Psoas muscle (tissue), 8 donors: ENCODE results near the gene PSEN2. TPM values are rescaled to one million over a fixed set of nuclear protein-coding genes. Genes with fewer than 3 reads are reported as not detected.

Experiments used
- ATAC-seq, 4 donors: fragments of 200-7000 bp; cut with Tn5 transposase; one replicate each; pipeline ENCODE4 v1.9.1; 2020; ENCODE audit warnings: moderate library complexity in 3 of 4, mild to moderate bottlenecking in 2 of 4
- DNase-seq, 2 donors: peaks; one replicate each; pipeline ENCODE4 v3.0.0-alpha.2; 2020
- H3K27ac ChIP-seq: fragments of 200-600 bp; one replicate; pipeline ENCODE4 v1.8.0; 2022
- H3K27me3 ChIP-seq, 3 donors: fragments of 200-600 bp in 1 of 3; one replicate each; pipeline versions ENCODE4 v1.6.1 to v1.8.0; 2013 to 2022; ENCODE audit warnings: low read length in 2 of 3, mild to moderate bottlenecking in 2 of 3, moderate library complexity in 1 of 3; ENCODE audit not compliant: insufficient read depth in 3 of 3
- H3K36me3 ChIP-seq, 2 donors: fragments of 200-600 bp in 1 of 2; one replicate each; pipeline versions ENCODE4 v1.6.1 to v1.8.0; 2013 to 2022; ENCODE audit warnings: low read depth in 1 of 2, mild to moderate bottlenecking in 1 of 2, moderate library complexity in 1 of 2; ENCODE audit not compliant: insufficient read depth in 1 of 2
- H3K4me1 ChIP-seq: fragments of 200-600 bp; one replicate; pipeline ENCODE4 v1.8.0; 2022
- H3K4me3 ChIP-seq: fragments of 200-600 bp; one replicate; pipeline ENCODE4 v1.8.0; 2022; ENCODE audit warnings: mild to moderate bottlenecking
- H3K9me3 ChIP-seq: fragments of 200-600 bp; one replicate; pipeline ENCODE4 v1.8.0; 2022
- CTCF ChIP-seq: fragments of 200-600 bp; IDR thresholded peaks from one replicate; pipeline ENCODE4 v1.8.0; 2022; ENCODE audit warnings: antibody characterized with exemption
- WGBS, 3 donors: extraction: QIAGEN DNeasy Blood & Tissue Kit; methylation state at CpG; one replicate each; pipeline versions ENCODE4 v1.1.6 to v1.1.7; 2013; 5-methylcytosine and 5-hydroxymethylcytosine counted together
- intact Hi-C, 2 donors: fragments of 100-400 bp; cut with DNase I; formaldehyde crosslinking; loops; one replicate each; pipeline versions ENCODE4 v1.11.0 to v1.14.2; 2022
- polyA plus RNA-seq, 3 donors: library from polyadenylated mRNA; stranded (reverse); fragments of 200-250 nt; gene quantifications; one replicate each; pipeline ENCODE4 v1.2.3, GENCODE V29; 2013
- total RNA-seq, 4 donors: library from RNA; stranded (reverse); fragmentation: NEBNext Ultra II Directional in 2 of 4; extraction: Animal tissue kit (Norgen Biotek cat#: 25700) in 2 of 4; gene quantifications; one replicate each; pipeline versions ENCODE4 v1.2.1 to v1.2.4, GENCODE V29; 2021 to 2023
- donor health status: healthy with polysubstance abuse.
- donor health status: DM: no; HTN: no; CAD: no; lungs with moderate emphysema.
- donor health status: Bipolar disorder and iron deficiency.
- donor health status: healthy.
- donor health status: DM: yes; HTN: yes; CAD: no.
- donor health status: DM: no; HTN: no; CAD: no.
- donor health status: DM: no; HTN: no; CAD: no.
- donor health status: DM: yes; HTN: yes; CAD: no.

Gene PSEN2
- total and polyA plus RNA-seq, 7 donors: 15.5 to 31.5 (median 26.9) TPM

- no peaks in the 10 kb centered on the region for H3K27me3 ChIP-seq
- peak overlapping the region; percentile 16 for H3K27ac ChIP-seq
- peaks cover 24% of the 10 kb centered on the region for H3K4me1 ChIP-seq
- WGBS, 3 donors: 68 to 81% (median 74%) methylated on average over 12 of the region's 12 CpGs
- no peak overlapping the region for H3K4me3 ChIP-seq
- DNase-seq (no peak), ATAC-seq (no peak)
- peaks cover 0 to 40% of the 10 kb centered on the region in 2 donors for H3K36me3 ChIP-seq
- no peaks in the 10 kb centered on the region for H3K9me3 ChIP-seq
- intact Hi-C loops: no loop called here
- TF ChIP-seq CTCF: no peak
Measured at GRCh38 chr1:226874579-226875425, 4.4 kb downstream of the PSEN2 start.

- Histone ChIP-seq H3K4me3 (no peak overlapping the region), H3K9me3 (no peaks in the 10 kb centered on the region), H3K27ac (no peak overlapping the region), H3K36me3 (peaks cover 0 to 48% of the 10 kb centered on the region in 2 donors), H3K4me1 (peaks cover 24% of the 10 kb centered on the region), H3K27me3 (no peaks in the 10 kb centered on the region)
- DNase-seq (no peak), ATAC-seq (no peak)
- 60 to 70% (median 67%) methylated on average over 11 of the region's 11 CpGs for WGBS, 3 donors
- no peak for TF ChIP-seq CTCF
- intact Hi-C loops: no loop called here
Measured at GRCh38 chr1:226875641-226876295, 5.4 kb downstream of the PSEN2 start.

- ATAC-seq (no peak), DNase-seq (no peak)
- peaks cover 13% of the 10 kb centered on the region for H3K4me1 ChIP-seq
- no peak overlapping the region for H3K27ac ChIP-seq
- H3K9me3 ChIP-seq: no peaks in the 10 kb centered on the region
- 75 to 93% (median 80%) methylated on average over 7 of the region's 7 CpGs for WGBS, 3 donors
- intact Hi-C loops: no loop called here
- TF ChIP-seq CTCF: no peak
- H3K36me3 ChIP-seq: peaks cover 0 to 53% of the 10 kb centered on the region in 2 donors
- no peak overlapping the region for H3K4me3 ChIP-seq
- H3K27me3 ChIP-seq: no peaks in the 10 kb centered on the region
Measured at GRCh38 chr1:226877669-226878068, 7.3 kb downstream of the PSEN2 start.

- peaks cover 3% of the 10 kb centered on the region for H3K4me1 ChIP-seq
- H3K36me3 ChIP-seq: peaks cover 0 to 69% of the 10 kb centered on the region in 2 donors
- H3K27ac ChIP-seq: no peak overlapping the region
- DNase-seq: no peak
- intact Hi-C loops: no loop called here
- H3K4me3 ChIP-seq: no peak overlapping the region
- ATAC-seq: no peak
- no peak for TF ChIP-seq CTCF
- WGBS, 3 donors: 92 to 97% (median 95%) methylated on average over 14 of the region's 14 CpGs
- no peaks in the 10 kb centered on the region for H3K9me3 ChIP-seq
- H3K27me3 ChIP-seq: no peaks in the 10 kb centered on the region
Measured at GRCh38 chr1:226880372-226881287, 10.2 kb downstream of the PSEN2 start.
